OCI-LY7 (cell line): ENCODE data around the gene CCDC39.

ENCODE experiments used
- CTCF ChIP-seq: fragments of 200-600 bp; sonication (generic); conservative IDR thresholded peaks from 2 replicates; pipeline ENCODE4 v1.5.1; 2014; ENCODE audit warnings: mild to moderate bottlenecking, antibody characterized with exemption, low read length, moderate library complexity, mixed read lengths
- EZH2phosphoT487 ChIP-seq: fragments of 200-600 bp; sonication (generic); IDR thresholded peaks from 2 replicates; pipeline ENCODE4 v1.6.1; 2018; ENCODE audit warnings: low read depth, borderline replicate concordance, mild to moderate bottlenecking, mixed run types, antibody characterized with exemption, low read length, moderate library complexity, mixed read lengths

- no peak for TF ChIP-seq CTCF
- TF ChIP-seq EZH2phosphoT487, result no peak
Measured at GRCh38 chr3:180619723-180620122, 59.6 kb downstream of the CCDC39 start.
